ENCODE data around the gene IFT172.
"Not testable (repeated sequence)": the region's sequence is repeated elsewhere in the genome, so short reads cannot be mapped to it uniquely, and the experiment has no call there.

IFT172 gene

DNA sequence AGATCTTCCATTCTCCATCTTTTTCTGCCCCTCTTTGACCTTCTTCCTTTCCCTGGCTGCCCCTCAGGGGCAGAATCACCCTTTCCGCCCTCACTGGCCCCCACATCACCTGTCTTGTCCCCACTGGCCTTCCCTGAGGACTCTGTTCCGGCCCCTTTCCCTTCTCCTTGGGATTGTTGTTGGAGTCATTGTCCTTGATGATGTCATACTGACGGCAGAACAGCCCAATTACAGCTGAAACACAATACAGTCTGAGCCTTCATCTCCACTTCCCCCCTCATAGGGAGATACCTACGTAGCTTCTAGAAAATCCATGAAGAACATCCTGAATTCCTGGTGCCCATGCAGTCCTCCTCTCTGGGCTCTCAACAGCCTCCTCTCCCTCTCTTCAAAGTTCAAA is 3.0 kb upstream of the IFT172 start:
- no peak for DNase-seq

GRCh38 chr2:27489118-27489497 is 435 bp downstream of the IFT172 start:
- peak; percentile 24 for DNase-seq

DNA sequence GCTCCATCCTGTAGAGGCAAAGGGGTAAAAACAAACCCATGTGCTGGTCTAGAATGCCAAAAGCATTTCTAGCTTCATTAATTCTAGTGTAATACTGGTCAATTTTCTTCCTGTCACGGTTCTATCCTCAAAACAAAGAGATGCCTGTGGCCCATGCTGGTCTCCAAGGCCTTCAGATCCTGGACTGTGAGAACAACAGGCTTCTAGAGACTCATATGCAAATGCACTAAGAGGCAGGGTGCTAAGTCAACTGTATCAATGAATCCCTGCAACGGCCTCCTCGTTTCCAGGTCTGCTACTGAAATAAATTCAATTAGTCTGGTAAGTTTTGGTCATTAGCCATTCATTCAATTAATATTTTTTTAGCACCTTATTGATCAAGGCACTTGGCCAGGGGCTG is 4.0 kb downstream of the IFT172 start:
- no peak for DNase-seq

GRCh38 chr2:27471961-27472360 is 17.6 kb downstream of the IFT172 start:
- no peak for DNase-seq

DNA sequence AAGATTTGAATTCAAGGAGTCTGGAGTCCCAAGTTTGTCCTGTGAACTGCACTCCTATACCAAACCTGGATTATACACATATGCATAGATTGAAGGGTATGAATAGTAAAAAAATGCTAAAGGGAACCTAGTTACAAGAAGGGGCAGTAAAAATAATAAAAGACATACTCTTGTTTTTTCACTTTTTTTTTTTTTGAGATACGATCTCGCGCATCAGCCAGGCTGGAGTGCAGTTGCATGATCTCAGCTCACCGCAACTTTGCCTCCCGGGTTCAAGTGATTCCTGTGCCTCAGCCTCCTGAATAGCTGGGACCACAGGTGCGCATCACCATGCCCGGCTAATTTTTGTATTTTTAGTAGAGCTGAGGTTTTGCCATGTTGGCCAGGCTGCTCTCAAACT is 25.1 kb downstream of the IFT172 start:
- no peak for DNase-seq

GRCh38 chr2:27461118-27461517 is 28.4 kb downstream of the IFT172 start:
- no peak for DNase-seq

GRCh38 chr2:27453968-27454367 is 35.6 kb downstream of the IFT172 start:
- DNase-seq = no peak

DNA sequence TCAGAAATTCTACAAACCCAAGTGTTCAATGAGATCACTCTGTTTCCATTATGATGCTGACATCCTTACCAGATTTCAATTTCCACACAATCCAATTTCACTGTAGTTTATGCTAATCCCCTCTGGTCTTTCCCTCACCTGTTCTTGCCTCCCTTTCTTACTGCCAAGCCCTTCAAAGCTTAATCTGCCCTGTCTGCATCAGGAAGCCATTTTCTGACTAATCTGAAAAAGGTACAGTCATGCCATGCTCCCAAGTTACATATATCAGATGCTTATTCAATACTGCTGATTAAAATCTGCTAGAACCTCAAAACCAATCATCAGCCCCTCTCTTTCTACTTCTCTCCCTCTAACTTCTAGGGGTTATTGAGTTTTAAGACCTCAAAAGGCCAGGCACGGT is 38.4 kb downstream of the IFT172 start:
- DNase-seq = no peak

DNA sequence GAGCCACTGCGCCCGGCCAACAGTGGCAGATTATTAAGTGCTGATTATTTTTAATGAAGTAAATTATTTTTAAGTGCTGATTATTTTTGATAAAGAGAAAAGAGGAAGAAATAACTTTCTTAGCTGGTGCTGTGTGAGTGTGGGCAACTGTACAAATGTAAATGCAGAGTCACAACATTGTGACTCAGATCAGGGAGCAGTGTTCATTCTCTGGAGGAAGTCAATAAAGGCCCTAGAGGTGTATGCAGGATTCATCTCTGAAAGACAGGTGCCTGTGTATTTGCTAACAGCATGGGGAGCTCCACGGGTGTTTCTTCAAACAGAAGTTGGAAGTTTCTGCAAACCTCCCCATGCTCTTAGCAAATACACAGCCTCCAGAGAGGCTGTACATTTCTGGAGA is 41.2 kb downstream of the IFT172 start:
- DNase-seq = no peak

GRCh38 chr2:27446057-27446456 is 43.5 kb downstream of the IFT172 start:
- no peak for DNase-seq

- no peak for DNase-seq
Observed at GRCh38 chr2:27445615-27446014, 43.9 kb downstream of the IFT172 start.

DNA sequence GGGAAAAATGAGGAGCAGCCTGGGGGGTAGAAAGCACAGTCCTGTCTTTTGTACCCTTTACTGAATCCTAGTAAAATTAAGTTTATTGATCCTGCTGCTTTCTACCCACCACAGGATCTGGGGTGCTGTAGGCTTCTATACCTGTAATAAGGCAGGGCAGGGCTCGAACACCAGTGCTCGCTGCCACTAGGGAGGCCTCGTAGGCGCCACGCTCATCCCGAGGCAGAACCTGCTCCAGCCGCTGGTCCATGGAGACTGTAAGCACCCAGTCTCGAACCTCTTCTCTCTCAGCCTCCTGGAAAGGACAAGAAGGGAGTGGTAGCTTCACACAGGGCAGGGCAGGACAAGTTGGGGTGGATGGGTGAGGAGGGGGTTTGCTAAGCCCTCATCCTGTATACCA is 44.4 kb downstream of the IFT172 start:
- DNase-seq = no peak

GRCh38 chr2:27442920-27443282 is 46.6 kb downstream of the IFT172 start:
- no peak for DNase-seq

- DNase-seq = peak; percentile 36
Observed at GRCh38 chr2:27441958-27442919, 47.3 kb downstream of the IFT172 start, which contains the start of gene KRTCAP3. Gene KRTCAP3 (plus strand): TSS chr2:27442381. CDS start chr2:27442413, 32 bp downstream.

DNA sequence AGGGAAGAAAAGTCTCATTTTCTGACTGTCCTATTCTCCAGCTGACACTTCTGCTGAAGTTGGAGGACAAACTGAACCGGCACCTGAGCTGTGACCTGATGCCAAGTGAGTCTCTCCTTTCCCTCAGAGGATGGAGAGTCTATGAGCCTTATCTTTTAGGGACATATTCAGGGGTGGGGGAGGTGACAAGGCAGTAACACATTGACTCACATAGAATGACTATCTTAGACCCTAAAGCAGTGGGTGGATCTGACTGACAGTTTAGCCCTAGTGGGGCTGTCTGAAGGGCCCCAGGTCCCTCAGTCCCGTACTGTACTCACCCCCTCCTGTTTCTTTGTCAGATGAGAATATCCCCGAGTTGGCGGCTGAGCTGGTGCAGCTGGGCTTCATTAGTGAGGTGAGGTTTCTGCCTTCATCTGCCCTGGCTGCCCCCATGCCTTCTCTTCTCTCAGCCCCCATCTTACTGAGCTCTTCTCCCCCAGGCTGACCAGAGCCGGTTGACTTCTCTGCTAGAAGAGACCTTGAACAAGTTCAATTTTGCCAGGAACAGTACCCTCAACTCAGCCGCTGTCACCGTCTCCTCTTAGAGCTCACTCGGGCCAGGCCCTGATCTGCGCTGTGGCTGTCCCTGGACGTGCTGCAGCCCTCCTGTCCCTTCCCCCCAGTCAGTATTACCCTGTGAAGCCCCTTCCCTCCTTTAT is 48.2 kb downstream of the IFT172 start:
- DNase-seq = no peak

- no peak for DNase-seq
Observed at GRCh38 chr2:27435628-27436027, 53.9 kb downstream of the IFT172 start.

DNA sequence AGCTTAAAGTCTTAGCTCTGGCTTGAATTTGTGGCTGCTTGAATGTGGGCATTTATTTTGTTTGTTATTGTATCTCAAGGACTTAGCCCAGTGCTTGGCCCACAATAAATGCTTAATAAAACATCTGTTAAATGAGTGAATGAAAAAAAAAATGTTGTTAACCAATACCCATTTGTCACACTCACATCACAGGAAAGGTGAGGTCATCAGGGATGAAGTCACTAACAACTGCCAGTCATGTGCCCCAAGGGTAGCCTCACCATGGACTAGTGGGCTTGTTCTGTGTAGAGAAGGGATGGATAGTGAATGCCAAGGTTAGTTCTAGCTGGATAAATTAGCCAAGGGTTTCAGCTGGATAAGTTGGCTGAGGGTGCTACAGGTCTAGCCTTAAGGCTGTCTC is 58.1 kb downstream of the IFT172 start:
- DNase-seq = no peak

GRCh38 chr2:27428978-27429541 is 60.5 kb downstream of the IFT172 start:
- peak; percentile 91 for DNase-seq

DNA sequence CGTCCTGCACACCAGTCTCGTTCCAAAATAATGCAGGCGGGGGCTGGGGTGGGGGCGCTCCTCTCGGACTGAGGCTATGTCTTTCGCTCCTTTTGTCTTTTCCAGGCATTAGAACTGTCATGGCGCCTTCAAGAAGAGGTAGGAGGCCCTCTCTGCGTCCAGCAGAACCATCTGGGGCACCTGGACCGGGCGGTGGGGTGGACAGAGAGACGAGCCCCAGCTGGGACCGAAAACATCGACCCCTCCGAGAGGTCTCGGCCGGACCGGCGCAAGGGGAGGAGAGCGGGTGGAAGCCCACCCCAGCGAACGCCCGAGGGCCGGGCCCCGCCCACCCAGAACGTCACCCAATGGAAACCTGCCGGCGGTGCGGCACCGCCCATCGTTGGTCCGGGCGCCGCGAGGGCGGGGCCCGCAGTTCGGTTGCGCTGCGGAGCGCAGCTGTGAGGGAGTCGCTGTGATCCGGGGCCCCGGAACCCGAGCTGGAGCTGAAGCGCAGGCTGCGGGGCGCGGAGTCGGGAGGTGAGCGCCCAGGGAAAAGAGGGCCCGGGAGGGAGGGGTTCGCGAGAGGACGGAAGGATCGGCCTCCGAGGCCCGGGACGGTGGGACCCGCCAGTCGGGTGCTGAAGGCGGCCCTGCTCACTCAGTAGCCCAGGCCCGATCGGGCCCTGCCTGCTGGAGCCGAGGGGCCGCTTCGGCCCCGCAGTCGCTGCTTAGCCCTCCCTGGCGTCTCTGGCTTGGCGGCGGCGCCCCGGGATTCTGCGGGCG is 61.1 kb downstream of the IFT172 start, which contains the start of gene NRBP1:
Gene NRBP1, plus strand, starts transcription at position 419 of the 765 bp plus-strand sequence. CDS start 4,643 bp downstream, outside the sequence.
- DNase-seq = peak; percentile 95

DNA sequence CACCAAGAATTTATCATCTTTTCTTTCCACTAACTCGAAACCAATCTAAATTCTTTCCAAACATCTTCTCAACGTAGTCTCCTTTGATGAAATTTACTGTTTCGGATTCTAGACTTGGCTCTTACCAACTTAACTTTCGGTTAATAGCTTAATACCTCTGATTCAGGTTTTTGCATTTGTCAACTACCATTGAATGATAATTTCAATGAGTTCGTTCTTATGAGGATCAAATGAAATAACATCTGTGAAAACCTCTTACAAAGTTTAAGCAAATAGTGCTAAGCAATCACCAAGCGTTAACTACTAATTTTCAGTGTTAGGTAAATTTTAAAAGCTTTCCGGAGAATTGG is 61.7 kb downstream of the IFT172 start:
- DNase-seq = no peak

DNA sequence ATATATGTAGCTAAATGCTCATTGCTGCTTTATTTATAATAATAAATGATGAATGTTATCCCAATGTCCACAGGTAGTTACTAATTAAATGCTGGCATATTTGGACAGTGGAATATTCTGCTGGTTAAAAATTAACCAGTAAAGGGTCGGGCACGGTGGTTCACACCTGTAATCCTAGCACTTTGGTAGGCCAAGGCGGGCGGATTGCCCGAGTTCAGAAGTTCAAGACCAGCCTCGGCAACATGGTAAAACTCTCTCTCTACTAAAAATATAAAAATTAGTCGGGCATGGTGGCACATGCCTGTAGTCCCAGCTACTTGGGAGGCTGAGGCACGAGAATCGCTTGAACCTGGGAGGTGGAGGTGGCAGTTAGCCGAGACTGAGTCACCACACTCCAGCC is 64.5 kb downstream of the IFT172 start:
- not testable (repeated sequence) for DNase-seq

DNA sequence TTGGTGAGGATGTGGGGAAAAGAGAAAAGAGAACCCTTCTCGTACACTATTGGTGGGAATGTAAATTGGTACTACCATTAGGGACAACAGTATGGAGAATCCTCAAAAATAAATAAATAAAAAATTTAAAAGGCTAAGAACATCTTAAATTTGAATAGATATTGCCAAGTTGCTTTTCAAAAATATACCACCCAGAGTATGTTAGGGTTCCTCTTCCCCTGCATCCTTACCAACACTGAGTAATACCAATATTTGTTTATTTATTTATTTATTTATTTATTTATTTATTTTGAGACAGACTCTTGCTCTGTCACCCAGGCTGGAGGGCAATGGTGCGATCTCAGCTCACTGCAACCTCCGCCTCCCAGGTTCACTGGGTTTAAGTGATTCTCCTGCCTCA is 66.6 kb downstream of the IFT172 start:
- DNase-seq = no peak

- no peak for DNase-seq
Observed at GRCh38 chr2:27421660-27422250, 67.8 kb downstream of the IFT172 start.

Measured in femur (tissue), 1 donor.